ENCODE data around the gene C3orf70.
"Not testable (repeated sequence)": the region's sequence is repeated elsewhere in the genome, so short reads cannot be mapped to it uniquely, and the experiment has no call there.

Gene C3orf70

DNA sequence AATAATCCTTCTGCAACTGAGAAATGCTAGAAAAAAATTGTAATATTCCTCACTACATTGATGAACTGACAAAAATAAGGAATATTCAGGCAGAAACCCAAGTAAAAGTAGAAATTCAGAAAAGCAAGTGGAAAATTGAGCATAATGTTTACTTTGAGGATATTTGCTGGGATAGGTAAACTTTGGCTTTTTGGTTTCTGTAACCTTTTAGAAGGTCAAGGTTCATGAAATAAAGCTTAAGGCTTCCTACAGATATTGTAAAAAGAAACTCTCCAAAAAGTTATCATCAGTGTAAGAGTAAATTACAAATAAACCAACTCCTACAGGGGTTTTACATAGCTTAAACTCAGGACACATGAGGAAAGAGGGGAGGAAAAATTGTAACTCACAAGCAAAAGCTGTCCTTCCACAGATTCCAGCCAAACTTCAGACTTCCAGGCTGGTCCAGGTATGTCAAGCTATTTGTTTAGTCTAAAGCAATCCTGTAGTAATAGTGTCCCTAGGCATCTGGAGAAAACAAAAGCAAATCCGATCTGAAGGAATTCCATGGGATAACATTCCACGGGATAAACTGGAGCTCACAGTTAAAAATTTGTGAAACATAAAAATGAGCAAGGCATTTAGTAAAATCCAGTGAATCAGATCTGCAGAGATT lies 21.1 kb downstream of the C3orf70 start:
- TF ChIP-seq POLR2A (IDR thresholded peaks at IDR 0.05; ENCODE audit: low read depth, low read length) (no peak), POU2F2 (IDR thresholded peaks at IDR 0.05; ENCODE audit: low read depth, low read length) (no peak), PAX5 (IDR thresholded peaks at IDR 0.05; ENCODE audit: insufficient read depth, low read length, severe bottlenecking) (no peak), POLR2AphosphoS5 (IDR thresholded peaks at IDR 0.05; ENCODE audit: low read depth, low read length) (no peak), TAF1 (IDR thresholded peaks at IDR 0.05; ENCODE audit: low read depth, low read length) (no peak), SPI1 (IDR thresholded peaks at IDR 0.05; ENCODE audit: low read depth, low read length) (no peak)
- no peak for FAIRE-seq
- DNase-seq (ENCODE audit: insufficient read length, low spot score) = no peak

DNA sequence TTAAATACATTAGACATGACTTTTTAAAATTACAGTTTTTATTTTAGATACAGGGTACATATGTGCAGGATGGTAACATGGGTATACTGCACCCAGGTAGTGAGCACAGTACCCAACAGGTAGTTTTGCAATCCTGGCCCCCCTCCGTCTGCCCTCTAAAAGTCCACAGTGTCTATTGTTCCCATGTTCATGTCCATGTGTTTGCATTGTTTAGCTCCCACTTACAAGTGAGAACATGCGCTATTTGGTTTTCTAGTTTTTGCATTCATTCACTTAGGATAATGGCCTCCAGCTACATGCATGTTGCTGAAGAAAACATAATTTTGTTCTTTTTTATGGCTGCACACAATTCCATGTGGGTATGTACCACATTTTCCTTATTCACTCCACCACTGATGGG lies 23.8 kb downstream of the C3orf70 start:
- DNase-seq (ENCODE audit: insufficient read length, low spot score) = no peak
- FAIRE-seq = no peak
- TF ChIP-seq POLR2AphosphoS5 (IDR thresholded peaks at IDR 0.05; ENCODE audit: low read depth, low read length) = no peak
- no peak for TF ChIP-seq PAX5 (IDR thresholded peaks at IDR 0.05; ENCODE audit: insufficient read depth, low read length, severe bottlenecking)
- TF ChIP-seq POU2F2 (IDR thresholded peaks at IDR 0.05; ENCODE audit: low read depth, low read length) = no peak
- no peak for TF ChIP-seq TAF1 (IDR thresholded peaks at IDR 0.05; ENCODE audit: low read depth, low read length)
- TF ChIP-seq POLR2A (IDR thresholded peaks at IDR 0.05; ENCODE audit: low read depth, low read length) = no peak
- no peak for TF ChIP-seq SPI1 (IDR thresholded peaks at IDR 0.05; ENCODE audit: low read depth, low read length)

DNA sequence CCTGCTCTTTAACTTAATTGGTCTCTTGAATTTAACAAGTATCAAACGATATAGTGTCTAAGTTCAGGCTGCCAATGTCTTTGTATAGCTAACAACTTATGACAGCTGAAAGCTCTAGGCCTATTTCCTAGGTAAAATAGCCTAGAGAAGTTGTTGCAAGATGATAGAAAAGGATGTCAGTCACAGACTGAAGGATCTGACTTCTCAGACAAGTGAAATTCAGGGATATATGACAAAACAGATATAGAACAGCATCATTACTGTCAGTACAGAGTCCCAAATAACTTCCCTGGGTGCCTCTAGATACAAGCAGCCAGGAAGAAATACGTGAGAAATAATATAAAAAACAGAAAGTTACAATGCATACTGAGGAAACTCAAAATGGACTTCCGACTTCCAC lies 26.7 kb downstream of the C3orf70 start:
- no peak for FAIRE-seq
- no peak for DNase-seq (ENCODE audit: insufficient read length, low spot score)
- TF ChIP-seq SPI1 (IDR thresholded peaks at IDR 0.05; ENCODE audit: low read depth, low read length) (no peak), POU2F2 (IDR thresholded peaks at IDR 0.05; ENCODE audit: low read depth, low read length) (no peak), TAF1 (IDR thresholded peaks at IDR 0.05; ENCODE audit: low read depth, low read length) (no peak), PAX5 (IDR thresholded peaks at IDR 0.05; ENCODE audit: insufficient read depth, low read length, severe bottlenecking) (no peak), POLR2A (IDR thresholded peaks at IDR 0.05; ENCODE audit: low read depth, low read length) (no peak), POLR2AphosphoS5 (IDR thresholded peaks at IDR 0.05; ENCODE audit: low read depth, low read length) (no peak)

DNA sequence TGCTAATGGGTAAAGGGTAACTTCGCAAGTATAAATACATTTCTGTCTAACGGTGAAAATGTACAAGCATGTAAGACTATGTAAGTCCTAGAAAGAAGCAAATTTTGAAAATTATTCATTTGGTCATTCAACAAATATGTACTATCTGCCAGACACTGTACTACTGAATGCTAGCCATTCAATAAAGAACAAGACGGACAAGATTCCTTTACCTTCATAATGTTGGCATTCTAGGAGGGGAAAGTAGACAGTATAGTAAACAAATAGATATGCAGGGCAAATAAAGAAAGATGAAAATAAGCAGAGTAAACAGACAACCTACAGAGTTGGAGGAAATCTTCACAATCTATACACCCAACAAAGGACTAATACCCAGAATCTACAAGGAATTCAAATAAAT lies 32.7 kb downstream of the C3orf70 start:
- no peak for TF ChIP-seq PAX5 (IDR thresholded peaks at IDR 0.05; ENCODE audit: insufficient read depth, low read length, severe bottlenecking)
- no peak for TF ChIP-seq SPI1 (IDR thresholded peaks at IDR 0.05; ENCODE audit: low read depth, low read length)
- TF ChIP-seq POU2F2 (IDR thresholded peaks at IDR 0.05; ENCODE audit: low read depth, low read length) = no peak
- TF ChIP-seq POLR2A (IDR thresholded peaks at IDR 0.05; ENCODE audit: low read depth, low read length) = no peak
- no peak for TF ChIP-seq POLR2AphosphoS5 (IDR thresholded peaks at IDR 0.05; ENCODE audit: low read depth, low read length)
- no peak for TF ChIP-seq TAF1 (IDR thresholded peaks at IDR 0.05; ENCODE audit: low read depth, low read length)
- no peak for DNase-seq (ENCODE audit: insufficient read length, low spot score)
- FAIRE-seq = no peak

DNA sequence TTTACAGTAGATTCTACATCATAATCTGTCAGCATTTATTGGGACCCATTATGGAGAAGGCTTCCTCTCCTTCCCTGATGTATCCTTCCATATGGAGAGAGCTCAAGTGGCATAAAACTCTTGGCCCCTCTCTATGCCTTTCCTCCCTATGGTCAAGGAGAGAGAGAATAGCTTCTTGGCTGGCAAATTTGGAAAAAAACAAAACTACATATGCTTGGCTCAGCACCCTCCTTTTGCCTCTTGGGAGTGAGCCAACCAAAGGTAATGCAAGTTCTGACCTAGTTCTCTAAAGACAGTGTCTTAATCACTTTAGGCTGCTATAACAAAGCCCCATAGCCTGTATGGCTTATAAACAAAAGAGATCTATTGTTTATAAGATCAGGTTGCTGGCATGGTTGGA lies 37.5 kb downstream of the C3orf70 start:
- TF ChIP-seq SPI1 (IDR thresholded peaks at IDR 0.05; ENCODE audit: low read depth, low read length) (no peak), POLR2A (IDR thresholded peaks at IDR 0.05; ENCODE audit: low read depth, low read length) (no peak), POLR2AphosphoS5 (IDR thresholded peaks at IDR 0.05; ENCODE audit: low read depth, low read length) (no peak), PAX5 (IDR thresholded peaks at IDR 0.05; ENCODE audit: insufficient read depth, low read length, severe bottlenecking) (no peak), POU2F2 (IDR thresholded peaks at IDR 0.05; ENCODE audit: low read depth, low read length) (no peak), TAF1 (IDR thresholded peaks at IDR 0.05; ENCODE audit: low read depth, low read length) (no peak)
- DNase-seq (ENCODE audit: insufficient read length, low spot score) (no peak), FAIRE-seq (no peak)

DNA sequence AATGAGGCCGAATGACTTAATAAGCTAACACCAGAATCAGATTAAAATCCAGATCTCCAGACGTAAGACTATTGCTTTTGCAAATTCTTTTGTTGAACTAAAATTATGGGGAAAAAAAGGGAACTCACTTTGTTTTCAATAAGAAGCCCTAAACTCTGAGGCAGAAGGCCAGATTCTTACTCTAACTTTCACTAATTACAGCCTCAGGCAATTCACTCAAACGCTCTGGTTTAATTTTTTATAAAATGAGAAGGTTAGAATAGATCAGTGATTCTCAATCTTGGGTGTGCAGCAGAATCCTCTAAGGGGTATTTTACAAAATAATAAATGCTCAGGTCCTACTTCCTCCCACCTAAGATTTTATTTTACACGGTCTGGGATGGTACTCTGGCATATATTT lies 38.1 kb downstream of the C3orf70 start:
- no peak for DNase-seq (ENCODE audit: insufficient read length, low spot score)
- FAIRE-seq = no peak
- TF ChIP-seq POU2F2 (IDR thresholded peaks at IDR 0.05; ENCODE audit: low read depth, low read length) = no peak
- TF ChIP-seq POLR2A (IDR thresholded peaks at IDR 0.05; ENCODE audit: low read depth, low read length) = no peak
- no peak for TF ChIP-seq TAF1 (IDR thresholded peaks at IDR 0.05; ENCODE audit: low read depth, low read length)
- no peak for TF ChIP-seq PAX5 (IDR thresholded peaks at IDR 0.05; ENCODE audit: insufficient read depth, low read length, severe bottlenecking)
- TF ChIP-seq SPI1 (IDR thresholded peaks at IDR 0.05; ENCODE audit: low read depth, low read length) = no peak
- no peak for TF ChIP-seq POLR2AphosphoS5 (IDR thresholded peaks at IDR 0.05; ENCODE audit: low read depth, low read length)

DNA sequence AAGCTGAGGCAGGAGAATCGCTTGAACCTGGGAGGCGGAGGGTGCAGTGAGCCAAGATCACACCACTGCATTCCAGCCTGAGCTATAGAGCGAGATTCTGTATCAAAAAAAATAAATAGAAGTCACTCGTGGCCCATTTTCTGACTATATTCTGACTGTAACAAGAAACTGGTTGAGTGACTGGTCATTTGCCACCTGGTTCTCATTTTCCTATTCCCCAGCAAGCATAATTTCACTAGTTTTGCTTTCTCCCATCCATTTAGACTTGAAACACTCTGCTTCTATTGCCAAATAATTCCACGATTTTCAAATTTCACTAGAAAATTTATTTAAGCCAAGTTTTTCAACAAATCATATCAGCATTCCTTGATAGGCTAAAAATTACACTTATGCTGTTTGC lies 40.7 kb downstream of the C3orf70 start:
- TF ChIP-seq POLR2AphosphoS5 (IDR thresholded peaks at IDR 0.05; ENCODE audit: low read depth, low read length) (no peak), POLR2A (IDR thresholded peaks at IDR 0.05; ENCODE audit: low read depth, low read length) (no peak), PAX5 (IDR thresholded peaks at IDR 0.05; ENCODE audit: insufficient read depth, low read length, severe bottlenecking) (no peak), TAF1 (IDR thresholded peaks at IDR 0.05; ENCODE audit: low read depth, low read length) (no peak), SPI1 (IDR thresholded peaks at IDR 0.05; ENCODE audit: low read depth, low read length) (no peak), POU2F2 (IDR thresholded peaks at IDR 0.05; ENCODE audit: low read depth, low read length) (no peak)
- DNase-seq (ENCODE audit: insufficient read length, low spot score) (no peak), FAIRE-seq (no peak)

DNA sequence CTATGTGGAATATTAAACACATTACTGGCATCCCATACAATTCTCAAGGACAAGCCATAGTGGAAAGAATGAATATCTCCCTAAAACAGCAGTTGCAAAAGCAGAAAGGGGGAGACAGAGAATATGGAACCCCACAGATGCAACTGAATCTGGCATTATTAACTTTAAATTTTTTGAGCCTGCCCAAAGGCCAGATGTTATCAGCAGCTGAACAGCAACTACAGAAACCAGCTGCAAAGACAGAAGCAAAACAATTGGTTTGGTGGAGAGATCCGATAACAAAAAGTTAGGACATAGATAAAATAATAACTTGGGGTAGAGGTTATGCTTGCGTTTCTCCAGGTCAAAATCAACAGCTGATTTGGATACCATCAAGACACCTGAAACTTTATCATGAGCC lies 43.8 kb downstream of the C3orf70 start:
- not testable (repeated sequence) for FAIRE-seq

DNA sequence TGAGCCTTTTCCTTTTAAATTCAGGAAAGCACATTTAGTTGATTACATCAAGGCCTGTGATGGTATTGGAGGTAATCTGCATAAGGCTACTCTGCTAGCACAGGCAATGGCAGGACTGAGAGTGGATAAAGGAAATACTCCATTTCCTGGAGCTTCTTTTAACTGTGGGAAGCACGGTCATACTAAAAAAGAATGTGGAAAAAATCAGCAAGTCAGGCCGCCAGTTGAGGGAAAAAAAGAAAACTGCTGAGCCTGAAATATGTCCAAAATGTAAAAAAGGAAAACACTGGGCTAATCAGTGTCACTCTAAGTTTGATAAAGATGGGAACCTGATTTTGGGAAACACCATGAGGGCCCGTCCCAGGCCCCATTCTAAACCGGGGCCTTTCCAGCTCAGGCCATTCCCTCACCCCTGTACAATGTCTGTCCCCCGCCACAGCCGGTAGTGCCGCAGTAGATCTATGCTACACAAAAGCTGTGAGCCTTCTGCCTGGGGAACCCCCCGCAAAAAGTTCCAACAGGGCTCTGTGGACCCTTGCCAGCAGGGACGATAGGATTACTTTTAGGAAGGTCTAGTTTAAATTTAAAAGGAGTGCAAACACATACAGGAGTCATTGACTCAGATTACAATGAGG lies 46.5 kb downstream of the C3orf70 start:
- FAIRE-seq; DNase-seq (ENCODE audit: insufficient read length, low spot score): not testable (repeated sequence)

More for the DNA sequence above, 43.8 kb downstream of the C3orf70 start:
- DNase-seq (ENCODE audit: insufficient read length, low spot score) = not testable (repeated sequence)
